IMR-90 (cell line): ENCODE data around the gene KLHL29. TPM values are rescaled to one million over a fixed set of nuclear protein-coding genes. Genes with fewer than 3 reads are reported as not detected.

ENCODE experiments used
- ATAC-seq: fragments of 200-7000 bp; cut with Tn5 transposase; 2 replicates; pipeline ENCODE4 v1.9.1; 2020; ENCODE audit warnings: low read depth, mild to moderate bottlenecking, moderate library complexity
- BruUV-seq: library from RNA; stranded (reverse); fragments of 400-500 nt; replicated peaks from 2 replicates; lab custom pipeline; 2021; lab: Mats Ljungman, UMichigan
- CTCF ChIA-PET: fragments of 300-600 bp; formaldehyde crosslinking; extraction: SDS; loops from one replicate; lab custom pipeline; 2021; ENCODE audit warnings: antibody characterized with exemption; lab: Yijun Ruan, JAX
- POLR2A ChIA-PET: fragments of 300-600 bp; sonication (Branson Sonifier 250); formaldehyde crosslinking; loops from one replicate; lab custom pipeline; 2022; ENCODE audit warnings: antibody characterized with exemption; ENCODE audit not compliant: unreplicated experiment; lab: Charles Lee
- DNase-seq: peaks from one replicate; pipeline ENCODE4 v3.0.0; 2013
- H2AFZ ChIP-seq: replicated peaks from 2 replicates; pipeline ENCODE3; 2013; ENCODE audit warnings: low read length, mild to moderate bottlenecking; ENCODE audit not compliant: poor library complexity
- H2AK5ac ChIP-seq: 2 replicates; pipeline ENCODE4 v1.6.1; 2013; ENCODE audit warnings: low read depth, low read length, inconsistent platforms
- H2AK9ac ChIP-seq: replicated peaks from 2 replicates; pipeline ENCODE3; 2013; ENCODE audit warnings: mild to moderate bottlenecking, low read depth, low read length, moderate library complexity; ENCODE audit not compliant: poor library complexity
- H2BK120ac ChIP-seq: 2 replicates; pipeline ENCODE4 v1.6.1; 2013; ENCODE audit warnings: low read depth, low read length, inconsistent platforms
- H2BK15ac ChIP-seq: 3 replicates; pipeline ENCODE4 v1.6.1; 2013; ENCODE audit warnings: low read depth, low read length, inconsistent platforms
- H2BK20ac ChIP-seq: 2 replicates; pipeline ENCODE4 v1.6.1; 2013; ENCODE audit warnings: low read depth, mild to moderate bottlenecking, inconsistent platforms, low read length, moderate library complexity
- H2BK5ac ChIP-seq: 2 replicates; pipeline ENCODE4 v1.6.1; 2013; ENCODE audit warnings: mild to moderate bottlenecking, low read depth, low read length, inconsistent platforms; ENCODE audit not compliant: poor library complexity, severe bottlenecking
- H3K14ac ChIP-seq: replicated peaks from 2 replicates; pipeline ENCODE4 v1.6.1; 2013; ENCODE audit warnings: low read depth, low read length, inconsistent platforms
- H3K18ac ChIP-seq: 2 replicates; pipeline ENCODE4 v1.6.1; 2013; ENCODE audit warnings: low read depth, low read length, control low read depth
- H3K23ac ChIP-seq: 2 replicates; pipeline ENCODE4 v1.6.1; 2013; ENCODE audit warnings: low read depth, low read length, inconsistent platforms
- H3K27ac ChIP-seq: 2 replicates; pipeline ENCODE4 v1.5.1; 2013; ENCODE audit warnings: mild to moderate bottlenecking, control low read depth, low read length; ENCODE audit not compliant: insufficient read depth
- H3K27me3 ChIP-seq: 2 replicates; pipeline ENCODE4 v1.6.1; 2013; ENCODE audit warnings: low read length; ENCODE audit not compliant: control insufficient read depth, insufficient read depth
- H3K36me3 ChIP-seq: 2 replicates; pipeline ENCODE4 v1.6.1; 2013; ENCODE audit warnings: low read length, mixed read lengths; ENCODE audit not compliant: control insufficient read depth, insufficient read depth
- H3K4ac ChIP-seq: 2 replicates; pipeline ENCODE4 v1.6.1; 2013; ENCODE audit warnings: low read depth, low read length, inconsistent platforms
- H3K4me1 ChIP-seq: 2 replicates; pipeline ENCODE4 v1.6.1; 2013; ENCODE audit warnings: low read length, mixed read lengths; ENCODE audit not compliant: control insufficient read depth, insufficient read depth
- H3K4me2 ChIP-seq: 2 replicates; pipeline ENCODE4 v1.6.1; 2013; ENCODE audit warnings: low read depth, mild to moderate bottlenecking, control low read depth, low read length, moderate library complexity
- H3K4me3 ChIP-seq: 2 replicates; pipeline ENCODE4 v1.5.1; 2013; ENCODE audit warnings: low read depth, mild to moderate bottlenecking, control low read depth, low read length, moderate library complexity; ENCODE audit not compliant: insufficient read depth
- H3K56ac ChIP-seq: 2 replicates; pipeline ENCODE4 v1.6.1; 2013; ENCODE audit warnings: low read length, inconsistent platforms; ENCODE audit not compliant: insufficient read depth; ENCODE audit errors: extremely low read depth
- H3K79me1 ChIP-seq, 2 experiments: 2 replicates each; pipeline ENCODE4 v1.6.1; 2013; ENCODE audit warnings: low read length in 2 of 2, inconsistent platforms in 1 of 2, low read depth in 1 of 2
- H3K9ac ChIP-seq: 2 replicates; pipeline ENCODE4 v1.6.1; 2013; ENCODE audit warnings: low read depth, low read length, control low read depth
- H3K9me1 ChIP-seq: 2 replicates; pipeline ENCODE4 v1.6.1; 2013; ENCODE audit warnings: low read length, inconsistent platforms; ENCODE audit not compliant: insufficient read depth
- H3K9me3 ChIP-seq: 2 replicates; pipeline ENCODE4 v1.6.1; 2013; ENCODE audit warnings: low read length; ENCODE audit not compliant: control insufficient read depth, insufficient read depth
- H4K20me1 ChIP-seq: 2 replicates; pipeline ENCODE4 v1.6.1; 2013; ENCODE audit warnings: low read length, inconsistent platforms; ENCODE audit not compliant: insufficient read depth
- H4K5ac ChIP-seq: 2 replicates; pipeline ENCODE4 v1.6.1; 2013; ENCODE audit warnings: mild to moderate bottlenecking, low read depth, low read length, control low read depth
- H4K8ac ChIP-seq, 2 experiments: 2 replicates each; pipeline ENCODE4 v1.6.1; 2013; ENCODE audit warnings: low read depth in 2 of 2, low read length in 2 of 2, control low read depth in 1 of 2, inconsistent platforms in 1 of 2
- H4K91ac ChIP-seq: 2 replicates; pipeline ENCODE4 v1.6.1; 2013; ENCODE audit warnings: low read depth, low read length, inconsistent platforms; ENCODE audit not compliant: insufficient read depth
- BHLHE40 ChIP-seq: fragments of 150-350 bp; IDR thresholded peaks from 2 replicates; pipeline ENCODE4 v1.6.1; 2016; ENCODE audit warnings: mild to moderate bottlenecking, low read depth, low read length
- CEBPB ChIP-seq: IDR thresholded peaks from 2 replicates; pipeline ENCODE4 v1.6.1; 2012; ENCODE audit warnings: low read depth, low read length, improper control_type of control experiment
- CHD1 ChIP-seq: IDR thresholded peaks from 2 replicates; pipeline ENCODE4 v1.6.1; 2012; ENCODE audit warnings: low read depth, low read length, improper control_type of control experiment
- CTCF ChIP-seq: conservative IDR thresholded peaks from 2 replicates; pipeline ENCODE4 v1.5.1; 2012; ENCODE audit warnings: mild to moderate bottlenecking, low read depth, low read length, improper control_type of control experiment
- FOS ChIP-seq: fragments of 150-350 bp; IDR thresholded peaks from 2 replicates; pipeline ENCODE4 v1.6.1; 2016; ENCODE audit warnings: low read depth, low read length
- MAFK ChIP-seq: IDR thresholded peaks from 2 replicates; pipeline ENCODE4 v1.6.1; 2012; ENCODE audit warnings: low read depth, low read length, improper control_type of control experiment
- MAZ ChIP-seq: IDR thresholded peaks from 2 replicates; pipeline ENCODE4 v1.6.1; 2012; ENCODE audit warnings: low read depth, mild to moderate bottlenecking, low read length, improper control_type of control experiment, moderate library complexity, borderline replicate concordance
- MXI1 ChIP-seq: IDR thresholded peaks from 2 replicates; pipeline ENCODE4 v1.6.1; 2012; ENCODE audit warnings: low read depth, mild to moderate bottlenecking, low read length, moderate library complexity, borderline replicate concordance
- NFE2L2 ChIP-seq: fragments of 150-350 bp; IDR thresholded peaks from 2 replicates; pipeline ENCODE4 v1.6.1; 2016; ENCODE audit warnings: low read depth, mild to moderate bottlenecking, low read length
- POLR2A ChIP-seq: IDR thresholded peaks from 2 replicates; pipeline ENCODE4 v1.6.1; 2012; ENCODE audit warnings: mild to moderate bottlenecking, low read depth, low read length
- RAD21 ChIP-seq: IDR thresholded peaks from 2 replicates; pipeline ENCODE4 v1.6.1; 2012; ENCODE audit warnings: low read length, improper control_type of control experiment
- RCOR1 ChIP-seq: IDR thresholded peaks from 2 replicates; pipeline ENCODE4 v1.6.1; 2012; ENCODE audit warnings: mild to moderate bottlenecking, low read length, improper control_type of control experiment; ENCODE audit not compliant: insufficient replicate concordance
- RFX5 ChIP-seq: IDR thresholded peaks from 2 replicates; pipeline ENCODE4 v1.8.0; 2012; ENCODE audit warnings: low read depth, mild to moderate bottlenecking, low read length, moderate library complexity
- SMC3 ChIP-seq: fragments of 150-350 bp; IDR thresholded peaks from 2 replicates; pipeline ENCODE4 v1.6.1; 2016; ENCODE audit warnings: low read depth, mild to moderate bottlenecking, antibody characterized with exemption, low read length, moderate library complexity
- USF2 ChIP-seq: fragments of 150-350 bp; IDR thresholded peaks from 2 replicates; pipeline ENCODE4 v1.6.1; 2017; ENCODE audit warnings: mild to moderate bottlenecking, antibody characterized with exemption, low read length, low read depth
- WGBS, 2 experiments: methylation state at CpG; one replicate each; pipeline versions ENCODE4 v1.1.5 to v1.1.7; 2013; ENCODE audit warnings: missing lambda C conversion rate in 2 of 2; ENCODE audit not compliant: insufficient read length in 1 of 2; ENCODE audit errors: extremely low coverage in 2 of 2; 5-methylcytosine and 5-hydroxymethylcytosine counted together
- dilution Hi-C: fragments of 300-500 bp; cut with HindIII; formaldehyde crosslinking; loops from one replicate; pipeline ENCODE4 v1.14.3; 2018; ENCODE audit warnings: low sequenced_read_pairs; ENCODE audit not compliant: unreplicated experiment
- in situ Hi-C: fragments of 300-500 bp; cut with MboI; formaldehyde crosslinking; loops from 3 replicates; pipeline ENCODE4 v1.14.3; 2019; ENCODE audit warnings: low sequenced_read_pairs, inconsistent platforms, mixed read lengths
- intact Hi-C: fragments of 100-400 bp; cut with micrococcal nuclease; formaldehyde crosslinking; loops from 2 replicates; pipeline ENCODE4 v1.10.0; 2022
- polyA plus RNA-seq, 3 experiments: library from polyadenylated mRNA; depleted of rRNA; stranded (reverse); fragments of >200 nt; gene quantifications; 2 replicates each; pipeline ENCODE4 v1.2.3, GENCODE V29; 2012; ENCODE audit warnings: low replicate concordance in 1 of 3
- total RNA-seq: library from RNA; depleted of rRNA; stranded (reverse); fragments of >200 nt; gene quantifications from 2 replicates; pipeline ENCODE4 v1.2.3, GENCODE V29; 2012
- TF ChIP-seq, protein P1 (sequence below): fragments of 150-350 bp; IDR thresholded peaks from 2 replicates; pipeline ENCODE4 v1.6.1; 2016; ENCODE audit warnings: low read depth, mild to moderate bottlenecking, low read length, moderate library complexity, borderline replicate concordance

The KLHL29 gene
- total and polyA plus RNA-seq, 2 of the 4 experiments (the other 2 are of a cell fraction) = 2.0 to 8.0 TPM

DNA sequence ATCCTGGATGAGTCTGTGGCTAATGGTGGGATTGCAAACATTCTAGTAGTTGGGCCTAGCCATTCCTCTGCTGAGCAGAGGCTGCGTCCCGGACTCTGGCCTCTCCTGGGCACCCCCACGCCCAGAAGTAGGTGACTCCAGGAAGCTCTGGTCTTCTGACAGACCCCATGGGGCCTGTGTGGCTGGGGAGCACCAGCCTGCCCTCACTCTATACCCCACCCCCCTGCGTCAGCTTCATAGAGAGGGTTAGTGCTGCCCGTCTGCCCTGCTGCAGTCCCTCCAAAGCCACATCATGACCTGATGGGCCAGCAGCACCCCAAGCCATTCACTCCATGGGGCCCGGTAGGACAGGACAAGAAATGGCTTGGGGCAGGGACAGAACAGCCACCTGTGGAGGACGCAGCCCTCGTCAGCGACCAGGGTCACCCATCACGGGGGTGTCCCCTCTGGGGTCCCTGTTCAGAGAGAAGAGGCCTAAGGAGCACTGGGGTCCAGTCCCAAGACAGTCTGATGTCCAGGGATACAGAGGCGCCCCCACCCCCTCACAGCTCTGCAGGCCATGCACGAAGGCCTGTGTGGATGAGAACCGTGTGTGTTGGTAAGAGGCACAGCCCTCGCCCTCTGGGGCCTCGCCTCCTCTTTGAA, 303.6 kb downstream of the KLHL29 start:
- no peak overlapping the region for H4K8ac ChIP-seq
- intact Hi-C loops (no loop called here), in situ Hi-C loops (no loop called here), dilution Hi-C loops (no loop called here)
- H2BK20ac ChIP-seq = no peak overlapping the region
- no peak overlapping the region for H3K4me3 ChIP-seq
- H3K4me1 ChIP-seq = no peaks in the 10 kb centered on the region
- peaks cover 3% of the 10 kb centered on the region for H4K20me1 ChIP-seq
- no peak overlapping the region for H3K4me2 ChIP-seq
- no peaks in the 10 kb centered on the region for H3K9me3 ChIP-seq
- no peak overlapping the region for H2BK120ac ChIP-seq
- H4K91ac ChIP-seq = no peak overlapping the region
- no peak overlapping the region for H2AK5ac ChIP-seq
- H3K56ac ChIP-seq = no peak overlapping the region
- H3K9ac ChIP-seq = no peak overlapping the region
- no peak overlapping the region for H3K18ac ChIP-seq
- H3K27me3 ChIP-seq = no peaks in the 10 kb centered on the region
- H4K5ac ChIP-seq = no peak overlapping the region
- H3K23ac ChIP-seq = no peak overlapping the region
- H3K27ac ChIP-seq = no peak overlapping the region
- no peak overlapping the region for H2BK15ac ChIP-seq
- no peak overlapping the region for H2AK9ac ChIP-seq
- H3K4ac ChIP-seq = no peak overlapping the region
- H3K79me1 ChIP-seq = no peaks in the 10 kb centered on the region
- no peaks in the 10 kb centered on the region for H3K9me1 ChIP-seq
- H2BK5ac ChIP-seq = no peak overlapping the region
- H3K36me3 ChIP-seq = peaks cover 32% of the 10 kb centered on the region
- WGBS, 2 experiments = no CpG with 5 or more reads among the region's 15 CpGs
- no peak overlapping the region for H3K14ac ChIP-seq
- TF ChIP-seq, protein P1, sequence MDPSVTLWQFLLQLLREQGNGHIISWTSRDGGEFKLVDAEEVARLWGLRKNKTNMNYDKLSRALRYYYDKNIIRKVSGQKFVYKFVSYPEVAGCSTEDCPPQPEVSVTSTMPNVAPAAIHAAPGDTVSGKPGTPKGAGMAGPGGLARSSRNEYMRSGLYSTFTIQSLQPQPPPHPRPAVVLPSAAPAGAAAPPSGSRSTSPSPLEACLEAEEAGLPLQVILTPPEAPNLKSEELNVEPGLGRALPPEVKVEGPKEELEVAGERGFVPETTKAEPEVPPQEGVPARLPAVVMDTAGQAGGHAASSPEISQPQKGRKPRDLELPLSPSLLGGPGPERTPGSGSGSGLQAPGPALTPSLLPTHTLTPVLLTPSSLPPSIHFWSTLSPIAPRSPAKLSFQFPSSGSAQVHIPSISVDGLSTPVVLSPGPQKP = no peak
- TF ChIP-seq RAD21 (no peak), POLR2A (no peak), MAFK (no peak), FOS (no peak), CHD1 (no peak), RCOR1 (no peak), MAZ (no peak), NFE2L2 (no peak), BHLHE40 (no peak), CEBPB (no peak), MXI1 (no peak), SMC3 (no peak), CTCF (no peak), USF2 (no peak), RFX5 (no peak)
- no peak for DNase-seq
- POLR2A ChIA-PET = no interaction called here
- no peak for ATAC-seq
- BruUV-seq = no TSS peak
- CTCF ChIA-PET = interaction anchor here (0.5 kb wide), 1 partner anchor 183 kb away, joined by 5 read pairs; no protein-coding TSS in a partner anchor
- no peak overlapping the region for H2AFZ ChIP-seq
